HG03469 (cell line): Measurements from ENCODE around the gene SGCA.
A peak's percentile ranks its signal among the peaks of the same experiment; 100 is the strongest.

Source experiments
- ATAC-seq: cut with Tn5 transposase; IDR thresholded peaks from one replicate; pipeline ENCODE4 v1.9.1; 2021; ENCODE audit warnings: mild to moderate bottlenecking, moderate library complexity, moderate number of reproducible peaks; ENCODE audit not compliant: unreplicated experiment

The SGCA gene

DNA sequence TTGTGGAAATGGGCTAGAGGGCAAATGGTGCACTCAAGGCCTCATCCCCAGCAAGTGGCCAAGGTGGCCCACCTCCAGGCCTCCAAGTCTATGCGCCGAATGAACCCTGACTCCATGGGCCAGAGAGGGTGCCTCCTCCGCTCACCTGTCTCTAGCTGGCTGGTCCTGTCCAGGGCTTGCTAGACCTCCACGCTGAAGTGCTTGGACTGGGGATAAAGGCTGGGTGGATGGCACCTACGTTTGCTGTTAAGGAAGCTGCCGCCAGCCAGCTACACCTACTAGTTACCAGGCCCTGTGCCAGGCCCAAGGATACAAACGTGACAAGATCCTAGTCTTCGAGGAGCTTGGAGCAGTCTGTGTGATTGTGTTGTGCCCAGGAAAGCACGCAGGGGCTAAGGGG is 739 bp upstream of the SGCA start:
- no peak for ATAC-seq

- ATAC-seq, result no peak
Observed at GRCh38 chr17:50165466-50165865, 339 bp upstream of the SGCA start.

DNA sequence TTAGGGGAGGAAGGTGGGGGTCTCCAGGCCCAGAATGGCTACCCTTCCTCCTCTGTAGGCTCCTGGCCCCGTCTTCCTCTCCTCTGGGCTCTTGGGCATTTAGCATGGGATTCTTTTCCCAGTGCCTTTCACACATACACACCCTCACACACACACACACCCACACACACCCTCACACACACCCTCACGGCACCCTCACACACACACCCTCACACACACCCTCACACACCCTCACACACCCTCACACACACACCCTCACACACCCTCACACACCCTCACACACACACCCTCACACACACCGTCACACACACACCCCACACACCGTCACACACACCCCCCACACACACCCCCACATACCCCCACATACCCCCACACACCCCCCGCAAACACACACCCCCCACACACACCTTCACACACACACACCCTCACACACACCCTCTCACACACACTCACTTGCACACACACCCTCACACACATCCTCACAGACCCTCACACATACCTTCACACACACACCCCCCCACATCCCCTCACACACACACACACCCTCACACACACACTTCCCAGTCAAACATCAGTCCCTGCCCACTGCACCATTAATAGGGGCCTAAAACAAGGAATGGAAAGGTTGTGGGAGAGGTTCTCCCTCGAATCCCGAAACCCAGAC is 845 bp downstream of the SGCA start:
- ATAC-seq, result no peak

DNA sequence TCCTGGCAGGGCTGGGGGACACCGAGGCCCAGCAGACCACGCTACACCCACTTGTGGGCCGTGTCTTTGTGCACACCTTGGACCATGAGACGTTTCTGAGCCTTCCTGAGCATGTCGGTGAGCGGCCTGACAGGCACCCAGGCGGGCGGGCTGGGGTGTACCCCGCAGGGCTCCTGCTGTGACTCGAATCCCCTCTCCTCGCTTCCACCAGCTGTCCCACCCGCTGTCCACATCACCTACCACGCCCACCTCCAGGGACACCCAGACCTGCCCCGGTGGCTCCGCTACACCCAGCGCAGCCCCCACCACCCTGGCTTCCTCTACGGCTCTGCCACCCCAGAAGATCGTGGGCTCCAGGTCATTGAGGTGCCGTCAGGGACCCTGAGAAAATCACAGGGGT is 1.6 kb downstream of the SGCA start:
- no peak for ATAC-seq

GRCh38 chr17:50168319-50168718 is 2.5 kb downstream of the SGCA start:
- no peak for ATAC-seq

- ATAC-seq, result no peak
Observed at GRCh38 chr17:50169121-50169764, 3.4 kb downstream of the SGCA start.

GRCh38 chr17:50169881-50170459 is 4.2 kb downstream of the SGCA start:
- ATAC-seq, result no peak

GRCh38 chr17:50170662-50171370 is 5.0 kb downstream of the SGCA start:
- peak; percentile 73 for ATAC-seq

GRCh38 chr17:50171371-50172071 is 5.7 kb downstream of the SGCA start:
- no peak for ATAC-seq

DNA sequence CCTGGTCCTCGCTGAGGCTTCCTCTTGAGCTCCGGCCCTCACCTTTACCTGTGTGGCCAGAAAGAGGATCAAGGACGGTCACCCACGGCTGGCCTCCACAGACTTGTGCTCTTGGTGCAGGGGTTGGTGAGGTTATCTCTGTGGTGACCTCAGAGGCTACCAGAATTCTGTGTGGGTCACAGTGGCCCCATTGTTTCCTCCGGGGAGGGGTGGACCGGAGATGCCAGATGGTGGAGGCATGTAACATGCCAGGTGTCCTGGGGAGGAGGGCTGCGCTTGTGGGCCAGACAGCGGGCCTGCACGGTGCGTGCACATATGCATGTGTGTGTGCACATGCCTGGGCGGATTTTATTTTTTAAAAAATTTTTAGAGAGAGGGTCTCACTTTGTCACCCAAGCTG is 6.3 kb downstream of the SGCA start:
- no peak for ATAC-seq

DNA sequence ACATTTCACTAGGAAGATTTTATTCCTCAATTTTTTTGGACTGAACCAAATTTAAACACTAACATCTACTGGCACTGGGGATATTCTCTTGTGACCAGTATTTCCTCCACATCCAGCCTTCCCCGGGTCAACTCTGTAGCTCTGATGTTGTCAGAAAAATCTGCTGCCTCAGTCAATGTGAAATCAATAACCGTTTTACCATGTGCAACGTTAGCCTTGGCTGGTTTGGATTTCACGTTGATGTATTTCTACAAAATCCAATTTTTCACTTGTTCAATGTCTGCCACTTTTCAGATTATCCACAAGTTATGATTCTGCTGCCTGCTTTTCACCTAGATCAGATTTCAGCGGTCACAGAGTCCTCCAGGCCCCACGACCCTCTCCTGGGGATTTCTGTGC is 7.1 kb downstream of the SGCA start:
- ATAC-seq, result no peak

GRCh38 chr17:50173335-50173941 is 7.6 kb downstream of the SGCA start:
- no peak for ATAC-seq

- no peak for ATAC-seq
Observed at GRCh38 chr17:50174444-50174843, 8.6 kb downstream of the SGCA start.

- no peak for ATAC-seq
Observed at GRCh38 chr17:50175035-50175807, 9.4 kb downstream of the SGCA start.

- no peak for ATAC-seq
Observed at GRCh38 chr17:50176559-50177357, 11.0 kb downstream of the SGCA start.

GRCh38 chr17:50177476-50177875 is 11.7 kb downstream of the SGCA start:
- no peak for ATAC-seq

GRCh38 chr17:50177983-50178834 is 12.4 kb downstream of the SGCA start:
- ATAC-seq, result no peak

- no peak for ATAC-seq
Observed at GRCh38 chr17:50180111-50180510, 14.3 kb downstream of the SGCA start.
